Fibroblast of pulmonary artery (primary cell): ENCODE data around the gene SMC6.

Experiments used
- DNase-seq: peaks from one replicate; pipeline ENCODE4 v3.0.0-alpha.2; 2010; ENCODE audit warnings: low read depth
- H3K4me3 ChIP-seq: replicated peaks from 2 replicates; pipeline ENCODE4 v1.5.1; 2011; ENCODE audit warnings: low read depth, mild to moderate bottlenecking, control low read depth, low read length, moderate library complexity
- TF ChIP-seq, protein P1 (sequence below): IDR thresholded peaks from 2 replicates; pipeline ENCODE4 v1.5.1; 2011; ENCODE audit warnings: mild to moderate bottlenecking, control low read depth, low read length, inconsistent platforms; ENCODE audit errors: missing control alignments

The SMC6 gene

DNA sequence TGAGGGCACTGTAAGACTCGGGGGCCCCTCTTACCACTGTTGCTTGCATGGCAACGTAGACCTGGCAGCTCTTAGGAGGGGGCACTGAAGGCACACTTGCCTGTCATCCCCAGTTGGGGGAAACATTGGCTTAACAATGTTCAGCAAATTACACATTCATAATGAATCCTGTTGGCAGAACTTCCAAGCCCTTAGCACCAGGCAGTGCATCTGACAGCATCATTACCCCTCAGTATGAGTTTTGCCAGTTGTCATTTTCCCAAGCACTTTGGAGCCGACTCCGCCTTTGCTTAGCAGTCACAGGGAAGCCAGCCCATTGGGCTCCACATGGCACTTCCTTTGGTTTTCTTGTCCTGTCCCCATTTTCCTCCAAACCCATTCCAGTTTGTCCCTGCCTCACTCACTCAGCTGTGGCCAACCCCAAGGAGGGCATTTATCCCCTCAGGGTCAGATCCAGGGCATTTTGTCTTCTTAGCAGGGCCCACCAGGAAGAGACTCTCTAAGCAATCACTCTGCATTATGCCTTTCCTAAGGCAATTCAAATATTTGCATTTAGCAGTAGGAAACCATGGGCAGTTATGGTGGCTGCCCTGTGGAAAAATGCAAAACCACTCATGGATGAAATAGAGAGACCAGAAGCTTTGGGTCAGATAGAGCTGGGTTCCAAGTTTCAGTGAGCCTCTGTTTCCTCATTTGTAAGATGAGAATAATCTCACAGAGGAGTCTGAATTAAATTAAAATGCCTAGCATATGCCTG lies 139.3 kb downstream of the SMC6 start:
- H3K4me3 ChIP-seq: no peak overlapping the region
- DNase-seq: no peak
- TF ChIP-seq, protein P1, sequence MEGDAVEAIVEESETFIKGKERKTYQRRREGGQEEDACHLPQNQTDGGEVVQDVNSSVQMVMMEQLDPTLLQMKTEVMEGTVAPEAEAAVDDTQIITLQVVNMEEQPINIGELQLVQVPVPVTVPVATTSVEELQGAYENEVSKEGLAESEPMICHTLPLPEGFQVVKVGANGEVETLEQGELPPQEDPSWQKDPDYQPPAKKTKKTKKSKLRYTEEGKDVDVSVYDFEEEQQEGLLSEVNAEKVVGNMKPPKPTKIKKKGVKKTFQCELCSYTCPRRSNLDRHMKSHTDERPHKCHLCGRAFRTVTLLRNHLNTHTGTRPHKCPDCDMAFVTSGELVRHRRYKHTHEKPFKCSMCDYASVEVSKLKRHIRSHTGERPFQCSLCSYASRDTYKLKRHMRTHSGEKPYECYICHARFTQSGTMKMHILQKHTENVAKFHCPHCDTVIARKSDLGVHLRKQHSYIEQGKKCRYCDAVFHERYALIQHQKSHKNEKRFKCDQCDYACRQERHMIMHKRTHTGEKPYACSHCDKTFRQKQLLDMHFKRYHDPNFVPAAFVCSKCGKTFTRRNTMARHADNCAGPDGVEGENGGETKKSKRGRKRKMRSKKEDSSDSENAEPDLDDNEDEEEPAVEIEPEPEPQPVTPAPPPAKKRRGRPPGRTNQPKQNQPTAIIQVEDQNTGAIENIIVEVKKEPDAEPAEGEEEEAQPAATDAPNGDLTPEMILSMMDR: no peak
